ENCODE measurements around the gene PAF1.

Gene PAF1

GRCh38 chr19:39390751-39391437 is at the start of gene PAF1, which contains the start of gene MED29:
Gene PAF1 (minus strand): TSS chr19:39391106. CDS start chr19:39390864, 242 bp downstream.
Gene MED29 (plus strand): TSS chr19:39391378. CDS start chr19:39391423, 45 bp downstream.
- DNase-seq (ENCODE audit: low spot score), result peak; percentile 99

- no peak for DNase-seq (ENCODE audit: low spot score)
Observed at GRCh38 chr19:39438270-39438934, 47.5 kb upstream of the PAF1 start.

GRCh38 chr19:39436350-39436716 is 45.4 kb upstream of the PAF1 start:
- no peak for DNase-seq (ENCODE audit: low spot score)

DNA sequence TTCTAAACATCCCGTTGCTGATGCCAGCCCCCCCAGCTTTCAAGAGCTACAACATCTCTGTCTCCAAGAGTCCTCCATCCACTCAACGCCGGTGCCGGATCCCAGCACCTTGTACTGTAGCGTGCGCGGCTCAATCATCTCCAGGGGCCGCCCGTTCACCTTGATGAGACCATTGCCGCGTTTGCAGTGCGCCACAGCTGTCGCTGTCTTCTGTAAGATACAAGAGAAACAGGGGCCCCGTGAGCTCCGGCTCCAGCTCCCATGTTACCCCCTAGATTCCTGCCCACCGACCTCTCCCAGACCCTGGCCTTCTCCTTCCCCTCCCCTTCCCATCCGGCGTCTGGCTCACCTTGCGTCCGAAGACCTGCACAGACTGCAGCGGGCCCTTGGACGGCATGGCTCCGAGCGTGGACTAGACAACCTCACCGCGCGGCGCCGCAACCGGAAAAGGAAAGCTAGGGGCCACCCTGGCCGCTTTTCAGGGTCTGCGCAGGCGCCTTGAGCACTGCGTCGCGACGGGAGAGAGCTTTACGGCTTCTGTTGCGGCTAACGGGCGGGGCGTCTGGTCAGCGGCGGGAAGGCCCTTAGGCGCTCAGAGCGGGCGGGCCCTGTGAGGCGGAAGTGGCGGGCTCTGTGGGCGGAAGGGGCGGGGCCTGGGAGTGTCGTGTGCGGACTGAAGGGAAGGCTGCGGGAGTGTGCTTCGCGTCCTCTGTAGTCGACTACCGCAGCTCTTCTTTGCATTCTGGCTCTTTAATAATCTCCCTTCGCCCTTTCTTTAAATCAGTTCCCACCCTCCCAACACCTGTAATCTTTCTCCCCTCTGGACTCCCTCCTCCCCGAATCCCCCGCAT is 44.8 kb upstream of the PAF1 start, which contains the start of gene RPS16:
TSS of gene RPS16 (minus strand) at position 451 of the 851 bp plus-strand sequence. CDS start at position 397, 54 bp downstream.
- peak; percentile 99 for DNase-seq (ENCODE audit: low spot score)

DNA sequence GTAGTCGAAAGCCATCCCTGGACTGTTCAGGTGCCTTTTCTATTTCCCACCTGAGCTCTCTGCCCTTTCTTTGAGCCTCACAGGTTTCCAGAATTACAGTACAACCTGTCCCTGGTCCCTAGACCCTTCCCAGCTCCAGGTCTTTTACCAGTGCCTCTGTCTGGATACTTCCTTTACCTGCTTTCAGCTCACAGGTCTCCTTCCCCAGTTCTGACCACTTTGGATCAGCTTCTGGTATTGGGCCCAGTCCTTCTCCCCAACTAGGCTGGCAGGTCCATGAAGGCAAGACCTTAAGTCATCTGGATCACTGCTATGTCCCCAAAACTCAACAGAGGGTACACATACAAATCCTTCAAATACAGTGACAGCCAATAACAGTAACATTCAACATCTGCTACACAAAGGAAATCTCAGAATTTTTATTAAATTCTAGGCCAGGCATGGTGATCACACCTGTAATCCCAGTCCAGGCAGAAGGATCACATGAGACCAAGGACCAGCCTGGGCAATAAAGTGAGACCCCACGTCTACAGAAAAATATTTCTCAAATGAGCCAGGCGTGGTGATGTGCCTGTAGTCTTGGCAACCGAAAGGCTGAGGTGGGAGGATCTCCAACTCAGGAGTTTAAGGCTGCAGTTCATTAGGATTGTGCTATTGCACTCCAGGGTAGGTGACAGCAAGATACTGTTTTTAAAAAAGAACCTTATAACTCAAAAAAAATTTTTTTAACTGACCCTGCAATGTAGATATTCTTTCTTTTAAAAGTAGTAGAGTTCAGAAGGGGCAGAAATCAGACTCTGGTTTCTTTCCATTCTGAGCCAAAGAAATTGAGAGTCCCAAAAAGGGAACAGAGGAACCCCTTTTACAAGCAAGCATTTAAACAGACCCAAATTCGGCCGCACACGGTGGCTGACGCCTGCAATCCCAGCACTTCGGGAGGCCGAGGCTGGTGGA is 43.5 kb upstream of the PAF1 start:
- DNase-seq (ENCODE audit: low spot score), result no peak

GRCh38 chr19:39433480-39434079 is 42.7 kb upstream of the PAF1 start:
- no peak for DNase-seq (ENCODE audit: low spot score)

- DNase-seq (ENCODE audit: low spot score), result no peak
Observed at GRCh38 chr19:39432677-39433025, 41.7 kb upstream of the PAF1 start.

DNA sequence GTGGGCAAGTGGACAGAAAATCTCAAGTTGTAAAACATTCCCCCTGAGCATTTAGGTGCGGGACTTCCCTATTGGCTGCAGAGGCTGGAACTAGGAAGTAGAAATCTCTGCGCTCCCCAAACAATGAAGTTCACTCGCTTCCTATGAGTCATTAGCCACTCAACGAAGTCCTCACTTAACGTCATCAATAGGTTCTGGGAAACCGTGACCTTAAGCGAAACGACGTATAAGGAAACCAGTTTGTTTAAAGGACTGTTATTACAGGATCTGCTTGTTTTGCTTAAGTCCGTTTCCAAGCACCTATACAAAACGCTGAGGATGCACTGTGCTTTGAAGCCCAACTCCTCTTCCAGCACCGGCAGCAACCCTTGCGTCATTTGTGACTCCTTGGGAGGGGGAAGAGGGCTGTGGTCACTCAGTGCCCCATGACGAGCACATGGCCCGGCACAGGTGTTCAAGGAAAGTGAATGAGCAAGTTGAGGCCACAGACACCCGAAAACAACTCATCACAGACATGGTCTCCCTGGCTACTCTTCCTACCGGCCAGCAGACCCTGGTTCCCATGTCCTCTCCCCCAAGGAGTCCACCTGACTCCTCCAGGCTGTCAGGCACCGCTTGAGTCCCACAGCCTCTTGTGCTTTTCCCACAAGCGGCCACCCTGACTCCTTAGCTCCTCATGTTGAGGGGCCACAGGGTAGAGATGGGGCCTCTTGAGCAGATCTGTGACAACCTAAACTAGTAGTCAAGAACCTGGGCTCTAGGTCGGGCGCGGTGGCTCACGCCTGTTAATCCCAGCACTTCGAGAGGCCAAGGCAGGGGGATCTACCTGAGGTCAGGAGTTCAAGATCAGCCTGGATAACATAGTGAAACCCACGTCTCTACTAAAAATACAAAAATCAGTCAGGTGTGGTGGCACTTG is 40.0 kb upstream of the PAF1 start:
- DNase-seq (ENCODE audit: low spot score), result peak; percentile 82

- no peak for DNase-seq (ENCODE audit: low spot score)
Observed at GRCh38 chr19:39428283-39429112, 37.6 kb upstream of the PAF1 start.

GRCh38 chr19:39427707-39428106 is 36.8 kb upstream of the PAF1 start:
- no peak for DNase-seq (ENCODE audit: low spot score)

DNA sequence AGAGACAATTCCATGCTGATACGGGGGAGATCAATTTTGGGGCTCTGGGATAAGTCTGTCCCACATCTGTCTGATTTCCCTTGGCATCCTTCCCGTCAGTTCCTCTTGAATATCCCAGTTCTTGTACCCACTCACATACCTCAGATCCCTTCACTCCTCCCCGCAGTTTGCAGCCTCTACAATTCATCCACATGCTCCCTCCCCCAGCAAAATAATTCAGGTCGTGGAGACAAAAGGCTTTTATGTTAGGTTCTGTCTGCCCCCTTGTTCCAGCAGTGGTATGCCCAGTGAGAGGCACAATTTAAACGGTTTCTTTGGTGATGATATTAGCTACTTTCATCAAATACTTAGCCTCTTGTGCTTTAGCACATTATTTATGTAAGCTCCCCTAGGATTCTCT is 35.3 kb upstream of the PAF1 start:
- no peak for DNase-seq (ENCODE audit: low spot score)

DNA sequence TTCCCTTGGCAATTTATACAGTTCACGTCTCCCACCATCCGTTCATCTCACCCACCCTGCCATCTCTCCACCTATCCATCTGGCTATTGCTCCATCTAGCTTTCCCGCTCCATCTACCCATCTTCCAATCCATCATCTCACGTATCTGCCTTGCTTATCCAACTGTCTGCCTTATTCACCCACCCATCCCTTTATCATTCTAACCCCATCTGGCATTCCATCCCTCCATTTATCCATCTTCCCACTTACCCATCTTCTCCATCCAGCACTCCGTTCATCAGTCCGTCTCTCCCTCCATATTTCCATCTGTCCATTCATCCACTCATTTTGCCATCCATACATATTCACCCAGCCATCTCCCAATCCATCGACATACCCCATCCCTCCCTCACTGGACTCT is 34.8 kb upstream of the PAF1 start:
- DNase-seq (ENCODE audit: low spot score), result no peak

- no peak for DNase-seq (ENCODE audit: low spot score)
Observed at GRCh38 chr19:39424934-39425333, 34.0 kb upstream of the PAF1 start.

GRCh38 chr19:39423258-39424086 is 32.6 kb upstream of the PAF1 start:
- DNase-seq (ENCODE audit: low spot score), result no peak

DNA sequence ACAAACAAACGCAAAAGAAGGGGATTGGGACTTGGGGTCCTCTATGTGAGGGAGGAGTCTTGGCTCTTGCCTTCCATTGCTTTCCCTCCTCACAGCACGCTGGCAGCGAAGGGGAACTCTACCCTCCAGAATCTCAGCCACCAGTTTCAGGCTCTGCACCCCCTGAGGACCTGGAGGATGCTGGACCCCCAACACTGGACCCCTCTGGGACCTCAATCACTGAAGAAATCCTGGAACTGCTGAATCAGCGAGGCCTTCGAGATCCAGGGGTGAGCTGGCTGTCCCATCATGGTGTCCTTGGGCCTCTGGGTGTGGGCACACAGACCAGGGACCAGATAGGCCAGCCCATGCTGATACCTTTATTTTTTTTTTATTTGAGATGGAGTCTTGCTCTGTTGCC is 31.1 kb upstream of the PAF1 start:
- no peak for DNase-seq (ENCODE audit: low spot score)

- DNase-seq (ENCODE audit: low spot score), result no peak
Observed at GRCh38 chr19:39420769-39421168, 29.9 kb upstream of the PAF1 start.

DNA sequence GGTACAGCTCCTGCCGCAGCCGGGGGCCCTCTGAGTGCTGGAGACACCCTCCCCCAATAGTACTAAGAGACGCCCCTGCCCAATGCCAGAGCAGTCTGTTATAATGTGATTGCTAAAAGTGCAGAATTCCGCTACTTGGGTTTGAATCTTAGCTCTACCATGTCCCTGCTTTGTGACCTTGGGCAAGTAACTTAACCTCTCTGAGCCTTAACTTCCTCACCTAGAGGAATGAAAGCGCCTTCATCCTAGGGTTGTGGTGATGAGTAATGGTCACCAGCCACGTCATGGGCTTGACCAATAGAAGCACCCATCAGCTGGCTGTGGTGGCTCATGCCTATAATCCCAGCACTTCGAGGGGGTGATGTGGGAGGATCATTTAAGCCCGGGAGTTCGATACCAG is 28.1 kb upstream of the PAF1 start:
- DNase-seq (ENCODE audit: low spot score), result no peak

DNA sequence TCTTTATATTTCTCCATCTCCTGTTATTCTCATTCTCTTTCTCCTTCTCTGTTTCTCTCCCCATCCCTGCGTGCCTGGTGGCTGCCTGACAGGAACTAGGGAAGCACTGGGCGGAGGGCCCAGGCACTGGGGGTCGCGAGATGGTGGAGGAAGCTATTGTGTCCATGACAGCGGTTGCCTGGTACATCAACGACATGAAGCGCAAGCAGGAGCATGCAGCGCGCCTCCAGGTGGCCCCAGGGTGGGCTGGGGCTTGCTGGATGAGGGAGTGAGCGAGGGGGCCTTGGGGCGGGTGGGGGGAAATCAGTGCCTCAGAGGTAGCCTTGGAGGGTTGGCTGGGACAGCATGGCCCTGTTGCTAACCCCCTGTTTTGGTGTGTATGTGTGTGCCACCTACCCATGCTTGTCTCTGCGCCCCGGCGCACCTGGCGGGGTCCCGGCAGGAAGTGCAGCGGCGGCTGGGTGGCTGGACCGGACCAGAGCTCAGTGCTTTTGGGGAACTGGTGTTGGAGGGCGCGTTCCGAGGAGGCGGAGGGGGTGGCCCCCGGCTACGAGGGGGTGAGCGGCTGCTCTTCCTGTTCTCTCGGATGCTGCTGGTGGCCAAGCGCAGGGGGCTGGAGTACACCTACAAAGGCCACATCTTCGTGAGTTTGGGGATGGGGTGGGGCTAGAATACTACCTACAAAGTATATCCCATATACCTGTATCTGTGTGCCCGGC is 26.7 kb upstream of the PAF1 start:
- no peak for DNase-seq (ENCODE audit: low spot score)

All from CD4-positive, alpha-beta T cell treated with Interleukin-2 at 100 ng/mL for 4 hours (primary cell).